ENCODE results near the gene RAD51B.

DNA sequence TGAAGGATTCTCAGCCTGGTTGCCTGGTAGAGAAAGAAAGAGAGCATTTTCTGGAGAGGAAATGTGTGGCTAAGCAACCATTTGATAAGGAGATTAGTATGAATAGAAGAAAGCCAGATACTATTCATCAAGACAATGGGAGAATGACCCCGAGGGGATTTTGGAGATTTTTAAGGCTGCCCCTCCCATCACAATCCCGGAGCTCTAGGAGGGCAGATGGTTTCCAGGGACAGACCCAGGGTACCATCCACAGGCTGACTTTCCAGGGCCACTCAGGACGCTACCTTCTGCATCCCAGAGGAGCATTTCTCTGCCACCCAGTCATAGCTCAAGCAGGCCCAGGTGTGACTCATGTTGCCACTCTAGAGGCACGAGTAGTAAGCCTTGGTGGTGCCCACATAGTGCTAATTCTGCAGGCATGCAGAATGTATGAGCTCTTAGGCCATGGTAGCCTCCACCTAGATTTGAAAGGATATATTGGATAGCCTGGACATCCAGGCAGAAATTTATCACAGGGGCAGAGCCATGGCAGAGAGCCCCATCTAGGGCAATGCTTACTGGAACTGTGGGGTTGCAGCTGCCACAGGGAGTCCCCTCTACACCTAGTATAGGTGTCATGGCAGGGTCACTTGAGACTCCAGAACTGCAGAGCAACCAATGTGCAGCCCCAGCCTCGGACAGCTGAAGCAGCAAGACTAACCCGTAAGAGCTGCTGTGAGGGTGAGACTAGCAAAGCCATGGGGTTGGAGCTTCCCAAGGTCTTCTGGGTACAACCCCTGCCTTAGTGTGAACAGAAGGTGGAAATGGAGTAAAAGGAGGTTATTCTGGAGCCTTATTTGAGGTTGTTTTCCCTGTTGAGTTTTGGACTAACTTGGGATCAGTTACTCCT is 607.3 kb downstream of the RAD51B start:
- TF ChIP-seq, protein P1, sequence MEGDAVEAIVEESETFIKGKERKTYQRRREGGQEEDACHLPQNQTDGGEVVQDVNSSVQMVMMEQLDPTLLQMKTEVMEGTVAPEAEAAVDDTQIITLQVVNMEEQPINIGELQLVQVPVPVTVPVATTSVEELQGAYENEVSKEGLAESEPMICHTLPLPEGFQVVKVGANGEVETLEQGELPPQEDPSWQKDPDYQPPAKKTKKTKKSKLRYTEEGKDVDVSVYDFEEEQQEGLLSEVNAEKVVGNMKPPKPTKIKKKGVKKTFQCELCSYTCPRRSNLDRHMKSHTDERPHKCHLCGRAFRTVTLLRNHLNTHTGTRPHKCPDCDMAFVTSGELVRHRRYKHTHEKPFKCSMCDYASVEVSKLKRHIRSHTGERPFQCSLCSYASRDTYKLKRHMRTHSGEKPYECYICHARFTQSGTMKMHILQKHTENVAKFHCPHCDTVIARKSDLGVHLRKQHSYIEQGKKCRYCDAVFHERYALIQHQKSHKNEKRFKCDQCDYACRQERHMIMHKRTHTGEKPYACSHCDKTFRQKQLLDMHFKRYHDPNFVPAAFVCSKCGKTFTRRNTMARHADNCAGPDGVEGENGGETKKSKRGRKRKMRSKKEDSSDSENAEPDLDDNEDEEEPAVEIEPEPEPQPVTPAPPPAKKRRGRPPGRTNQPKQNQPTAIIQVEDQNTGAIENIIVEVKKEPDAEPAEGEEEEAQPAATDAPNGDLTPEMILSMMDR (IDR thresholded peaks at IDR 0.05): no peak
- TF ChIP-seq EP300 (IDR thresholded peaks at IDR 0.05) (no peak), POLR2AphosphoS5 (IDR thresholded peaks at IDR 0.05) (no peak), POLR2A (IDR thresholded peaks at IDR 0.05) (no peak)
